ENCODE results near the gene SRR.

SRR gene

GRCh38 chr17:2267354-2267753, 36.4 kb upstream of the SRR start:
- peaks cover 16% of the 10 kb centered on the region for H3K79me2 ChIP-seq
- no peak overlapping the region for H3K9ac ChIP-seq
- H3K27me3 ChIP-seq (ENCODE audit: control insufficient read depth, insufficient read depth, low read length) = no peaks in the 10 kb centered on the region
- H2AFZ ChIP-seq = no peak overlapping the region
- no peak overlapping the region for H3K4me2 ChIP-seq (ENCODE audit: low read length)
- H3K4me3 ChIP-seq (ENCODE audit: low read depth, low read length) = no peak overlapping the region
- H3K36me3 ChIP-seq (ENCODE audit: control insufficient read depth, insufficient read depth, low read length) = no peaks in the 10 kb centered on the region
- no peaks in the 10 kb centered on the region for H3K4me1 ChIP-seq
- no peaks in the 10 kb centered on the region for H3K9me3 ChIP-seq (ENCODE audit: control insufficient read depth, low read length)
- TF ChIP-seq, protein P1, sequence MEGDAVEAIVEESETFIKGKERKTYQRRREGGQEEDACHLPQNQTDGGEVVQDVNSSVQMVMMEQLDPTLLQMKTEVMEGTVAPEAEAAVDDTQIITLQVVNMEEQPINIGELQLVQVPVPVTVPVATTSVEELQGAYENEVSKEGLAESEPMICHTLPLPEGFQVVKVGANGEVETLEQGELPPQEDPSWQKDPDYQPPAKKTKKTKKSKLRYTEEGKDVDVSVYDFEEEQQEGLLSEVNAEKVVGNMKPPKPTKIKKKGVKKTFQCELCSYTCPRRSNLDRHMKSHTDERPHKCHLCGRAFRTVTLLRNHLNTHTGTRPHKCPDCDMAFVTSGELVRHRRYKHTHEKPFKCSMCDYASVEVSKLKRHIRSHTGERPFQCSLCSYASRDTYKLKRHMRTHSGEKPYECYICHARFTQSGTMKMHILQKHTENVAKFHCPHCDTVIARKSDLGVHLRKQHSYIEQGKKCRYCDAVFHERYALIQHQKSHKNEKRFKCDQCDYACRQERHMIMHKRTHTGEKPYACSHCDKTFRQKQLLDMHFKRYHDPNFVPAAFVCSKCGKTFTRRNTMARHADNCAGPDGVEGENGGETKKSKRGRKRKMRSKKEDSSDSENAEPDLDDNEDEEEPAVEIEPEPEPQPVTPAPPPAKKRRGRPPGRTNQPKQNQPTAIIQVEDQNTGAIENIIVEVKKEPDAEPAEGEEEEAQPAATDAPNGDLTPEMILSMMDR (IDR thresholded peaks at IDR 0.05) = no peak
- H3K27ac ChIP-seq = no peak overlapping the region

- no peaks in the 10 kb centered on the region for H3K36me3 ChIP-seq (ENCODE audit: control insufficient read depth, insufficient read depth, low read length)
- H3K27ac ChIP-seq = no peak overlapping the region
- H3K4me1 ChIP-seq = no peaks in the 10 kb centered on the region
- no peak overlapping the region for H2AFZ ChIP-seq
- no peaks in the 10 kb centered on the region for H3K9me3 ChIP-seq (ENCODE audit: control insufficient read depth, low read length)
- peaks cover 8% of the 10 kb centered on the region for H3K79me2 ChIP-seq
- no peak overlapping the region for H3K4me2 ChIP-seq (ENCODE audit: low read length)
- TF ChIP-seq, protein P1 (IDR thresholded peaks at IDR 0.05) = no peak
- no peak overlapping the region for H3K9ac ChIP-seq
- H3K4me3 ChIP-seq (ENCODE audit: low read depth, low read length) = no peak overlapping the region
- H3K27me3 ChIP-seq (ENCODE audit: control insufficient read depth, insufficient read depth, low read length) = no peaks in the 10 kb centered on the region
These were observed 31.6 kb upstream of the SRR start for GRCh38 chr17:2271985-2272702.

GRCh38 chr17:2274414-2274813, 29.3 kb upstream of the SRR start:
- H3K4me3 ChIP-seq (ENCODE audit: low read depth, low read length) = no peak overlapping the region
- H3K36me3 ChIP-seq (ENCODE audit: control insufficient read depth, insufficient read depth, low read length) = no peaks in the 10 kb centered on the region
- peaks cover 3% of the 10 kb centered on the region for H3K79me2 ChIP-seq
- H2AFZ ChIP-seq = no peak overlapping the region
- TF ChIP-seq, protein P1 (IDR thresholded peaks at IDR 0.05) = no peak
- no peak overlapping the region for H3K4me2 ChIP-seq (ENCODE audit: low read length)
- no peaks in the 10 kb centered on the region for H3K27me3 ChIP-seq (ENCODE audit: control insufficient read depth, insufficient read depth, low read length)
- no peaks in the 10 kb centered on the region for H3K9me3 ChIP-seq (ENCODE audit: control insufficient read depth, low read length)
- H3K4me1 ChIP-seq = peaks cover 2% of the 10 kb centered on the region
- no peak overlapping the region for H3K27ac ChIP-seq
- no peak overlapping the region for H3K9ac ChIP-seq

- Histone ChIP-seq H3K27me3 (ENCODE audit: control insufficient read depth, insufficient read depth, low read length) (no peaks in the 10 kb centered on the region), H3K4me3 (ENCODE audit: low read depth, low read length) (no peak overlapping the region), H2AFZ (no peak overlapping the region), H3K4me2 (ENCODE audit: low read length) (no peak overlapping the region), H3K9me3 (ENCODE audit: control insufficient read depth, low read length) (no peaks in the 10 kb centered on the region), H3K27ac (no peak overlapping the region), H3K9ac (no peak overlapping the region), H3K4me1 (peaks cover 2% of the 10 kb centered on the region), H3K79me2 (peaks cover 3% of the 10 kb centered on the region), H3K36me3 (ENCODE audit: control insufficient read depth, insufficient read depth, low read length) (no peaks in the 10 kb centered on the region)
- TF ChIP-seq, protein P1 (IDR thresholded peaks at IDR 0.05) = no peak
These were observed 28.0 kb upstream of the SRR start for GRCh38 chr17:2275722-2276121.

Measured in parathyroid adenoma (tissue), 2 donors.